Suprapubic skin (tissue), 4 donors: ENCODE data around the gene LRGUK.

Experiments
- POLR2A ChIP-seq, 2 donors: fragments of 450-650 bp; IDR thresholded peaks; one replicate each; pipeline ENCODE4 v1.6.1; 2017; ENCODE audit warnings: antibody characterized with exemption in 2 of 2, mild to moderate bottlenecking in 2 of 2, moderate library complexity in 2 of 2
- POLR2AphosphoS5 ChIP-seq, 3 donors: sonication (generic); formaldehyde crosslinking; IDR thresholded peaks; one replicate each; pipeline ENCODE4 v1.6.1; 2017; ENCODE audit warnings: antibody characterized with exemption in 3 of 3
- TF ChIP-seq, protein P1 (sequence below), 2 donors: fragments of 200-600 bp in 1 of 2; fragments of 450-650 bp in 1 of 2; sonication (generic) in 1 of 2; IDR thresholded peaks; one replicate each; pipeline ENCODE4 v1.5.1; 2016 to 2019; ENCODE audit warnings: antibody characterized with exemption in 2 of 2, mild to moderate bottlenecking in 1 of 2, moderate library complexity in 1 of 2

DNA sequence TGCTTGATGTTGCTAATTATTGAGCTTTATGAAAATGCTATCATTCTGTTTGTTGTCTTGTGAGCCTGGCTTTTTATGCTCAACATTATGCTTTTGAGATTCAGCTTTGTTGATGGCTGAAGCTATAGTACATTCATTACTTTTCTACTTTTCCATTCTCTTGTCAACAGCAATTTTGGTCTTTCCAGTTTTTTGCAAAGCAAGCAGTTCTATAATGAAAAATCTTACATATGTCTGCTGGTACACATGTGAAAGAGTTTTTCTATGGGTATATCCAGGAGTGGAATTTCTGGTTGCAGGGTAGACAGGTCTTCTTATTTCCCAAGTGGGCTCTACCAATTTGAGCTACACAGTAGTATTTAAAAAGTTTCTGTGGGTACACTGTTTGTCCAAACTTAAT lies 152.8 kb downstream of the LRGUK start:
- TF ChIP-seq POLR2A (IDR thresholded peaks at IDR 0.05) (no peak), POLR2AphosphoS5 (IDR thresholded peaks at IDR 0.05) (no peak)
- TF ChIP-seq, protein P1, sequence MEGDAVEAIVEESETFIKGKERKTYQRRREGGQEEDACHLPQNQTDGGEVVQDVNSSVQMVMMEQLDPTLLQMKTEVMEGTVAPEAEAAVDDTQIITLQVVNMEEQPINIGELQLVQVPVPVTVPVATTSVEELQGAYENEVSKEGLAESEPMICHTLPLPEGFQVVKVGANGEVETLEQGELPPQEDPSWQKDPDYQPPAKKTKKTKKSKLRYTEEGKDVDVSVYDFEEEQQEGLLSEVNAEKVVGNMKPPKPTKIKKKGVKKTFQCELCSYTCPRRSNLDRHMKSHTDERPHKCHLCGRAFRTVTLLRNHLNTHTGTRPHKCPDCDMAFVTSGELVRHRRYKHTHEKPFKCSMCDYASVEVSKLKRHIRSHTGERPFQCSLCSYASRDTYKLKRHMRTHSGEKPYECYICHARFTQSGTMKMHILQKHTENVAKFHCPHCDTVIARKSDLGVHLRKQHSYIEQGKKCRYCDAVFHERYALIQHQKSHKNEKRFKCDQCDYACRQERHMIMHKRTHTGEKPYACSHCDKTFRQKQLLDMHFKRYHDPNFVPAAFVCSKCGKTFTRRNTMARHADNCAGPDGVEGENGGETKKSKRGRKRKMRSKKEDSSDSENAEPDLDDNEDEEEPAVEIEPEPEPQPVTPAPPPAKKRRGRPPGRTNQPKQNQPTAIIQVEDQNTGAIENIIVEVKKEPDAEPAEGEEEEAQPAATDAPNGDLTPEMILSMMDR (IDR thresholded peaks at IDR 0.05): no peak
